Stimulated activated CD8-positive, alpha-beta memory T cell treated with anti-CD3 and anti-CD28 coated beads, Interleukin-7, amount 100 ng/mL, for 48 hours (primary cell): Measurements from ENCODE around the gene REG4.

ENCODE experiments used
- DNase-seq, 2 donors: peaks; one replicate each; pipeline ENCODE4 v3.0.0-alpha.2; 2020; ENCODE audit warnings: low read depth in 1 of 2; ENCODE audit errors: extremely low read depth in 1 of 2

Gene REG4

DNA sequence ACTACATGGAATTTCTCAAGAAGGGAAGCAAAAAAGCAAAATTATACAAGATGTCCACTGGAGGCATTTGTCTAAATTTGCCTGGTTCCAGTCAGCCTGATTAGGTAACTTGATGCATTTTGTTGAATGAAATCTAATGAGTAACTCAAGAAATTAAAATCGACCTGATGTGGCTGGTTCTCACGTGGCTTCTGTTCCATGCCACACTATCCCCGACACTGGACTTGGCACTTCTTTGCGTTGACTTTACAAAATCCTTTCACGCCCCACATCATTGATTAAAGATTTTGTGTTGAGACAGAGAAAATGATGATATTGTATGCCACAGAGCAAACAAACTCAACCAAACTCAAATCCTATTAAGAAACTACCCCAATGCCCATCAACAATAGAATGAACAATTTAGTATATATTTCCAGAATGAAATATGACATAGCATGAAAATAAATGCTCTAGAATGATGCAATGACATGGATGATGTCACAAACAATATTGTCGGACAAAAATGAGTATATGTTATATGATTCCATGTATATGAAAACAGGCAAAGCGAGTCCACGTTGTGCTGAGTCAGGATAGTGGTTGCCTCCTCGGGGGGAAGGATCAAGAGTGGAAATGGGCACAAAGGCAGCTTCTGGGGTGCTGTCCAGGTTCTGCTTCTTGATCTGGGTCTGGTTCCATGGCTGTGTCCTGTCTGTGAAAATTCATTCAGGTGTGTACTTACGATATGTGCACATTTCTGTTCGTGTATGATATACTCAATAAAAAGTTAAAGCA is 29.6 kb downstream of the REG4 start:
- DNase-seq = no peak

- no peak for DNase-seq
Observed at GRCh38 chr1:119779869-119780356, 31.3 kb downstream of the REG4 start.

DNA sequence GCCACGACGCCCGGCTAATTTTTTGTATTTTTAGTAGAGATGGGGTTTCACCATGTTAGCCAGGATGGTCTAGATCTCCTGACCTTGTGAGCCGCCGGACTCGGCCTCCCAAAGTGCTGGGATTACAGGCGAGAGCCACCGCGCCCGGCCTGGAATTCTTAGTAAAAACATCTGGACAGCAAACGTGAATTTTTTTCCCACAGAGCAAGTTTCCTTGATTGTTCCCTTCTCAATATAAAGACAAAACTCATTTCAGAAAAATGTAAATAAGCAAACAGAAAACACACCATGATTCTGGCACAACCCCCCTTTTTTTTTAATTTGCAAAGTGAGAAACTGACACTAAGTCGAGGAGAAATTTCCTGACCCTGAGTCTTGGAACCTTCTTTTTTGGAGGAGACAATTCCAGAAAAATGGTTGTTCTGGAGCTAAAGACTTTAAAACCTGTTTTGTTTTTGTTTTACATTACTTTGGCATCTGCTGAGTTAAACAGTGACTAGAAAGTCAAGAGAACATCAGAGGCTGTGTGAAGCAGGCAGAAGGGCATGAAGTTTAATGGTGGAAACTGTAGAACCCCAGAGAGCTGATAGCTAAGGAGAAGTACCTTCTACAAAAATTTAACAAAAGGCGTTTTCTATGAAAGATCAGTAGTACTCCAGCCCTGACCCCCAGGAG is 32.2 kb downstream of the REG4 start:
- no peak for DNase-seq

DNA sequence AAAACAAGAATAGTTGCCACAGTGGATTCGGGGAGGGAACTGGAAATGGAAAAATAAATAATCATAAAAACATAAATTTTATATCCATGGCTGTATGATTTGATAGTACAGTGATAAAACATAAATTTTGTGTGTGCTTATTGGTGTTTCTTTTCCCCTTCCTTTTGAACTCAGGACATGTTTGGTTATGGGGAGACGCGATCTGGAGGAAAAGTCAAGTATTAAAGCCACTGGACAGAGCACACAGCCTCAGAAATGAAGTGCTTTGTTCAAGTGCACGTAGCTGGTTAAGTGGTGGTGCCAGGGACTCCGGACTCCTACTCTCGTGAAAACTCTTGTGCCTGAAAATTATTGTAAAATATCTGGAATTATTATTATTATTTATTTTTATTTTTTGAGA is 32.9 kb downstream of the REG4 start:
- no peak for DNase-seq

- DNase-seq = no peak
Observed at GRCh38 chr1:119774746-119775490, 36.3 kb downstream of the REG4 start.

- DNase-seq = no peak
Observed at GRCh38 chr1:119773711-119774241, 37.5 kb downstream of the REG4 start.

DNA sequence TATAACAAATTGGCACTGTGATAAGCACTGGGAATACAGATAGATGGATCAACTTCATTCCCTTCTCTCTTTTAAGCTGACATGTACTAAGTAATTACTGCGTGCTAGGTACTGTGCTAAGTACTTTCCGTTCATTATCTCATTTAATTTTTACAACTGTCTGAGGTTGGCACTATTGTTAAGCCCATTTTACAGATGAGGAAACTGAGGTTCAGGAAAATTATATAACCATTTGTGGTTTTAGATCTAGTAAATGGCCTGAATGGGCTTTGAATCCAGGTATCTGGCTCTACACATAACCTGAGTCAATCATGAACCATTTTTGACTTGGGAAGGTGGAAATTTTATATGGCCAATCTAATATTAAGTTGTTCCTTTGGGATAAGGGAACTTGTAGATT is 39.0 kb downstream of the REG4 start:
- no peak for DNase-seq

GRCh38 chr1:119771770-119772169 is 39.5 kb downstream of the REG4 start:
- no peak for DNase-seq

- no peak for DNase-seq
Observed at GRCh38 chr1:119771016-119771415, 40.2 kb downstream of the REG4 start.

GRCh38 chr1:119768778-119769177 is 42.5 kb downstream of the REG4 start, which contains the start of gene HMGCS2:
HMGCS2 (minus strand) TSS chr1:119768905; CDS start chr1:119768844, 61 bp downstream.
- DNase-seq = no peak

DNA sequence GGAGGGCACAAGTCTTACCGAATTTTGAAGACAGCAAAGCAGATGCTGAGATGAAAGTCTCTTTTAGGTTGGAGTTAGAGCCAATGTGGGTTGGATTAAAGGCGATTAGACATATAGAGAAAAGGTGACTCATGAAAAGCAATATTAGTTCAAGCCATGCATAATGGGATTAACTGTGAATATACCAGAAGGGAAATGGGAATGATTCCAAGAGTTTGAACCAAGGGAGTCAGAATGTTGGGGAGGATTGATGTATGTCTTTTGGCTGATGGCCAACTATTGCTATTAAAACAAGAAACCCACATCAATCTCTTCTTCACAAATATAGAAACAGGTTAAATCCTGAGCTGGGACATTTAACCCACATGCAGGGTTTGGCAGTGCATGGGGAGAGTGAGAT is 43.8 kb downstream of the REG4 start:
- DNase-seq = no peak

GRCh38 chr1:119766374-119766794 is 44.9 kb downstream of the REG4 start:
- DNase-seq = no peak

DNA sequence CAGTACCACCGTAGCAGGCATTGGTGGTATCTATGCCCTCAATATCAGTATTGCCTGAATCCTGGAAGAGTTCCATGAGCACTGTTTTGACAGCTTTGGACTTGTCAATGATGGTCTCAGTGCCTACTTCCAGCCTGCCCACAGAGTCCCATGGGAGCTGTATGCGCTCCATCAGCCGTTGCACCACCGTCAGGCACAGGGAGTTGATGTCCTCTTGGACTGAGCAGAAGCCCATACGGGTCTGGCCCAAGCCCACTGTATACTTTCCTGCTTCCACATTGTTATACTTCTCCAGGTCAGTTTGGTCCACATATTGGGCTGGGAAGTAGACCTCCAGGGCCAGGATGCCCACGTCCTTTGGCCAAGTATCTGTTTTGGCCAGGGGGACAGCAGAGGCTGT is 47.0 kb downstream of the REG4 start:
- no peak for DNase-seq

DNA sequence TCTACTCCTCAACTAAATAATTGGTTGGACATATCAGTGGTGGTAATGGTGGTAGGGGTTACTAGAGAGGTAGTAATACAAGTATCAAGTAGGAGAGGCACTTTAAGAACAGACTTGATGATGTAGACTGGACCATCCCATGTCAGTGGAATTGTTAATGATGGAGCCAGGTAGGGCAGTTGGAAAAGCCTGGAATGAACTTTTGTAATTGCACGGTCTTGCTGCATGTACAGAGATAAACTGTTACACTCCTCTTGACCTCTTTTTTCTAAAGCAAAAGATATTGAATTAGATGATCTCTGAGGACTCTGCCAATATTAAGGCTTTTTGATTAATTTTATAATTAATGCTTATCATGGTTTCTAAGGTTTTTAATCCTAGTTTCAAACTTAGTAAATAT is 48.3 kb downstream of the REG4 start:
- no peak for DNase-seq

GRCh38 chr1:119762409-119762808 is 48.9 kb downstream of the REG4 start:
- no peak for DNase-seq

DNA sequence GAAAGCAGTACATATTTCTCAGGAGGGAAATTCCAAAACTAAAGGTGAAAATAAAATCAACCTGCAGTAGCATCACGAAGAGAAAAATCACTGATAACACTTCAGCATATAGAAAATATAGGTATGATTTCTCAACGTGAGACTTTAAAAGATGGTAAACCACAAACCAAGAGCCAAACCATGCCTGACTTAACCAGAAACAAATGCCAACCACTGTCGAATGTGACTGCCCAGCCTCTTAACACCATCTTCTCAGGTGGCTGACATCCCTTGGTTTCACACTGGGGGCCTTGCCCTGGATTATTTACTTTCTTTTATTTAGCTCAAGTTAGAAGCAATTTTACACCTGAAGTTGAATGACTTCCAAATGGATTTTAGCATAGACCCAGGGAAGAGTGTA is 52.7 kb downstream of the REG4 start:
- DNase-seq = no peak

DNA sequence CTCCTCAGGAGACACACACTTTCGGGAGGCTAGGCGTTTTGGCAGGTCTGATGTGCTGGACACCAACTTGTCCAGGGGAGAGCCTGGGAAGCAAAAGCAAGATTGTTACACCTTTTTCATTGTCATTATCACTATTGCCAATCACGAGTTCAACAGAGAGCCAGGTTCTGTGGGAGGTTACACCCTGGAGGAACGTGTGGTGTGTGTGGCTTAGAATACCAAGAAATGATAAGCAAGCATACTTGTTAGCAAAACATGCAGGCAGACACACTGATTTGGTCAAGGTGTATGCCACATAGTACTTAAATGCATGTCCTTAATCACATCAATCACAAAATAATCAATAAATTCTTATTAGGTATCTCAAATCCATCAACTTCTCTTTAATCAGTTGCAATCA is 58.7 kb downstream of the REG4 start:
- DNase-seq = no peak

DNA sequence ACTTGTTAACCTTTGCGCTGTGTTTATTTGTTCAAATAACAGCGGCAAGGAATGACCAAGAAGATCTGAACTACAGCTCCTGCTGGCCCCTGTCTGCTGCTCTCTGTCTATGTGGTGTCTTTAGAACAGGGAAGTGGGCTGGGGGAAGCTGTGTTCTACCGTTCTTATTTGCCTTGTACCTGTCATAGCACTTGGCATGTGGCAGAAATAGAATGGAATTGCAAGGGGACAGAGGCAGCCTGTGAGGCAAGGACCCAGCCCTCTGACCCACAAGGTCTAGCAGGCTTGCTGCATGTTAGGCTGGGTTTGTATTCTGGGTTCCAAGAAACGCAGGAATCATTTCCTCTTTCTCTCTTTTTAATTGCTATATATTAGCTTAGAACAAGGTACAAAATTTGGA is 63.2 kb downstream of the REG4 start:
- DNase-seq = no peak

GRCh38 chr1:119747451-119747850 is 63.8 kb downstream of the REG4 start:
- no peak for DNase-seq

- no peak for DNase-seq
Observed at GRCh38 chr1:119745034-119745433, 66.2 kb downstream of the REG4 start.

GRCh38 chr1:119744598-119744942 is 66.7 kb downstream of the REG4 start:
- no peak for DNase-seq
